GM19324 (cell line): ENCODE measurements around the gene HEATR5A.

ENCODE experiments used
- ATAC-seq: cut with Tn5 transposase; IDR thresholded peaks from one replicate; pipeline ENCODE4 v1.9.1; 2021; ENCODE audit warnings: mild to moderate bottlenecking, moderate library complexity; ENCODE audit not compliant: unreplicated experiment, low FRiP score

HEATR5A gene

DNA sequence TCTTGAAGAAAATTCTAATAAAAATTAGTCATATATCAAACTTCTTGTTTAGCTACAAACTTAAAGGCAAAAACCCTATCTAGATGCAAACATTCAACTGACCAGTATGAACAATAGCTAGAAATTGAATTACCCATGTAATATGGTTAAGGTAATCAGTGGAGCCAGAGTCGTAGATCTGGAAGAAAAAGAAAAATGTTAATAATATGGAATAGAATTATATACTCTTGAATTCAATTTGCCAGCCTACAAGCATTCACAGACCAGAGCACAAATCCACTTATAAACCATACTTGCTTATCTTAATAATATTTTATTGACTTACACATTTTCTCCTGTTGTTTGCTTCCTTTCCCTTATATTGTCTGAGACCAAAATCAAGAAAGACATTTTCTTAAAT lies 7.7 kb upstream of the HEATR5A start:
- ATAC-seq, result no peak

DNA sequence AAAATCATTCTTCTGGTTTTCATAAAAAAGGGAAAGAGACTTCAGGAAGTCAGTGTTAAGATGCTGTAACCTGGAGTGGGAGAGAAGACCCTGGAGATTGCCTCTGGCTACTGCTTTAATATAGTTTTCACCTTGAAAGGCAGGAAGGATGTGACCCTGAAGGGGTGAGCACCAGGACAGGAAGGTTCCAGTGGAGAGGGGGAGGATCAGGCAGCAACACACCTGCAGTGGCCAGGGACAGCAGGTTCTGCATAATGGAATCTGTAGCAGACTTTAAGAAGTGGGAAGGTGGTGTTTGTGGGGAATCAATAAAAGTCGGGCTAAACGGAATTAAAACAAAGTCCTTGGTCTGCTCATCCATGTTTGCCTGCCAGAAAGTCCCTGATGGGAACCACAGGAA lies 6.3 kb upstream of the HEATR5A start:
- no peak for ATAC-seq

DNA sequence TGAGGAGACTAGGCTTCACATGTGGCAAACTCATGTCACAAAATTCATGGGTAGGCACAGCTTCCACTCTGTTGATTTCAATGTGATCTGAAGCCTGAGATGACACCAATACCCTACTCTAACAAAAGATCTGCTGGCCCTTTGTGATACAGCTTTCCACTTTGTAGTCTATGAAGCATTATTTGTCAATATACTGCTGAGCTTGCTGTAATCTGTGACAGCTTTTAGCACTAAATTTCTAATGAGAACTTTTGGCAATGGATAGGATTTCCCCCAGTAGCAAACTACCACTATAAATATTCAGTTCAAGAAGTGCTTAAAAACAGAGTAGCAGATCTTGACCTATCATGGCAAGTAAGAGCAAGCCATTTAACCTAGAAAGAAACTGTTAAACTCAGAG lies 5.6 kb upstream of the HEATR5A start:
- no peak for ATAC-seq

DNA sequence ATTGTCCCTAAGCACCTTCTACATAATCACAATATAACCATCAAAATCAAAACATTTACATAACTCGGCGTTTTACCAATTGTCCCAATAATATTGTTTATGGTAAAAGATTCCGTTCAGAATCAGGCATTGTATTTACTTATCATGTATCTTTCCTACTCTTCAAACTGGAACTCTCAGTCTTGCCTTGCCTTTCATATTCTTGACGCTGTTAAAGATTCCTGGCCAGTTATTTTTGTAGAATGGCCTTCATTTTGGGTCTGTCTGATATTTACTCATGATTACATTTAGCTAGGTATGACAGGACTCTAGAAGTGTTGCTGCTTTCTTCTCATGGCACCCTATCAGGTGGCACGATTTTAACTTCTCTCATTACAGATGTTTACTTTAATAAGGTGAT lies 850 bp upstream of the HEATR5A start:
- ATAC-seq, result no peak

DNA sequence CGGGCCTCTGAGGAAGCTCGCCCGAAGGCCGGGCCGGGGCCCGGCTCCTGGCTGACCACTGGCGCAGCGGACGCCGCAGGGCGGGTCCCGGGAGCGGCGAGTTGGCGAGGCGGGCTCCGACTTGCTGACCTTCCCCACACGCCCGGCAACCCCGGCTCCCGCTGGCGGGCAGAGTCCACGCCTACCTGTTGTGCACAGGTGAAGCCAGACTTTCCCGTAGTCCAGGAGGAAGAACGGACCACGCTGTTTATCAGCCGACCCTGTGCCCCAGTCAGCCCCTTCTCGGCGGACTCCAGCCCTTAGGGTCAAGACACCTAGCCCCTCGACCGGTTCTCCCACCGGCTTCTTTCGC lies 407 bp downstream of the HEATR5A start:
- ATAC-seq, result peak; percentile 37

DNA sequence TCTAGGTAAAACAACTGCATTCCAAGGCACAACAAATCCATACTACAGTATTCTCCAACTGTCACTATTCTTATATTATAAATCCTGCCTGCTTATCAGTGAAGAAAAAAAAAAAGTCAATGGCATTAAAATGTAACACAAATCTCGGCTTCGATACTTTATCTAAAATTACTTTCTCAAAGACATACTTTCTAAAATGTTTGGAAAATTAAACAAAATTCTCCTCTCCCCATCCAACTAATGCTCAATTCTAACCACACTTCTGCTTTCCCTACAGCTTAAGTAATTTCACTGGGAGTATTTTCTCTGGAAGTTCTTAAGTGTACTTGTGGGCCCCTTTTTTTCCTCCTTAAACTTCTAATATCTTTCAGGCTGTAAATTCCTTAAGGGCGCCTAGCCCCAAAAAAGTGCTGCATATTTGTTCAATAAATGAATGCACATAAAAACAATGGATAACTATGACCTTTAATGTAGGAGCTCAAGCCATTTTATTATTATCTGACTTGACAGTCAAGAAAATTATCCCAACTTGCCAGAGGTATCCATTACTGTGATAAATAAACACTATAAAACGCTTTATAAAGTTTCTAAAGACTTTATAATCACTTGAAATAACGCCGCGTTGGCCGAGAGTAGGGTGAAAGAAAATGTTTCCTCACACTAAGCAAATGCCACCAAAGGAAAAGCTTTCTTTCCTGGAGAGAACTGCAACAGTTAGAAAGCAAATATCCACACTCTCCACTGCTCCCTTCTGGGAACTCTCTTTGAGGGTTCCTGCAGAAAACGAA lies 977 bp downstream of the HEATR5A start:
- no peak for ATAC-seq

DNA sequence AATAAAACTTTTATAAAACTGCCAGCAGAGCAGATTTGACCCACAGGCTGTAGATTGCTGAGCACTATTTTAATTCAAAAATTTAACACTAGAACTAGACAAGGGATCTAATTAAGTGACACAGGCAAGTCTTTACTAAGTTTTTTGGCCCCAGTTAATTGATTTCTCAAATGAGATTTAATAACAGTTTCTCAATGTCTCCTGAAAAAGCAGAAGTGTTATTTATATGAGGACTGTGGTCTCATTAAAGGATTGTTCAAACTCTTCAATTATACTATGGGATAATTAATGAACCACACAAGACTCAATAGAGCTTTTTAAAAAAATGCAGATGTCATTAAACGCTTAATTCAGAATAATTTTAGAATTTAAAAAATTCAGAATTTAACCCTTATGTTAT lies 1.9 kb downstream of the HEATR5A start:
- no peak for ATAC-seq

DNA sequence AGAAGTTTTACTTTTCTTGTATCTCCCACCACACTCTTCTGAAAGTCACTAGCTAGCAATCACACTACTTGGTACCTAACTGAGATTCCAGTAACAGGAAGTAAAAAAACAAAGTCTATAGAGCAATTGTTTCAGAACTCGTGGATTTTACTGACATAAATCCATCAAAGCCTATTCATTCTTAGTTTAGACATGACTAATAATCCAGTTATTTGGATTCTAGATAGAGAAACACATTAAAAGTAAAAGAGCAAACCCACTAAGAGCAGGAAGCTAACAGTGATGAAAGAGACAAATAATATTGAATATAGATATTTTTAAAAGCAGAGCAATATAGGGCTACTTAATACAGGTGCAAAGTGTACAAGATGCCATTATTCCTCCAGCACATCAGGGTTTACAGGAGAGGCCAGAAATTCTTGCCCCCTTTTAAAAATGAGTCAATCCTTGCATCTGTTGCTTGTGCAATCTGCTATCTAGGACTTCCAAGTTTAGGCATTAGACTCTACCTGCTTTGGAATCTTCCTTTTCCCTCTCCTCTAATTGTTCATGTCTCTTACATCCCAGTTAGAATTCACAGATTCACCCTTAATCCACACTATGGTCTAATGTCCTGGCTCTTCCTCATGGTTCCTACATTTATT lies 6.0 kb downstream of the HEATR5A start:
- ATAC-seq, result no peak

DNA sequence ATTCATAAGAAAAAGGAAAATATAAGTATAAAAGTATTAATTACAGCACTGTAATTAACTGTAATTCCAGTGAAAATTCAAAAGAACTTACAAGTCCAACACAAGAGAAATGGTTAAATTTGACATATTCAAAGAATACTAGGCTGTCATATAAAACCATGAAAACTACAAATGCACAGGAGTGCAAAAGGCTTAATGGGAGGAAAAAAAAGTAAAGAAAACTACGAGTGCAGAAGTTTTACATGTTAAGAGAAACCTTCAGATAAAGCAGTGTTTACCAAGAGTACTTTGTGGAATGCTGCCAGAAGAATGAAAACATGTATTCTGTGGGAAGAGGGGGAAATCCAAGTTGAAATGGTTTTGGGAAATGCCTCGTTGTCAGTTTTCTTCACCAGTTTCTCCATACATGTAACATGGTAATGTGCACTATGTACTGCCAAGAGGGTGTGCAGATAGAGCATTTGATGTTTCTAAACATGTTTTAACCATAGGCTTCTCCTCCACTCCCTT lies 9.1 kb downstream of the HEATR5A start:
- no peak for ATAC-seq

DNA sequence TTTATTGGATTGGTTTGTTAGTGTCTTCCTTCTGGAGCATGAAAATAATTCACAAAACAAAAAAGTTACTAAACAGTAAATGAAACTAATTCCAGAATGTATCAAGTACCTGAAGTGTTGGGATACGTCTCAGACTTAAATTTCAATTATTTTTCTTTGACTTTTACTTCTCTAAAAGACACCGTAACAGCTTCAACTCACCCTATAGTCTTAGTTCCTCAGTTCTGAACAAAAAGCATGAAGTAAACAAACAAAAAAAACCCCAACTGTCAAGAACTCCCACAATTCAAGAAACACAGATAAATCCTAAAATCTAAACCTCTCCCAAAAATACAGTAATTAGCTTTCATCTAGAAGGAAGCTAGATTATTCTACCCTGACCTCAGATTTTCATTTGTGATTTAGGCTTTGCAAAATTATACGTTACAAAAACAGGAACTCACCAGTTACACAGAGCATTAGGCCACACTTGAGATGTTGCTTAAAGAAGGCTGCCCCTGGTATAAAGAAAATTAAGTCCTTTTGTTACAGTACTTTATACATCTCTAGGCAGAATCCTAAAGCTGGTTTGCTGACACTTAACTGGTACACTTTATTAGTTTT lies 10.2 kb downstream of the HEATR5A start:
- ATAC-seq, result no peak

DNA sequence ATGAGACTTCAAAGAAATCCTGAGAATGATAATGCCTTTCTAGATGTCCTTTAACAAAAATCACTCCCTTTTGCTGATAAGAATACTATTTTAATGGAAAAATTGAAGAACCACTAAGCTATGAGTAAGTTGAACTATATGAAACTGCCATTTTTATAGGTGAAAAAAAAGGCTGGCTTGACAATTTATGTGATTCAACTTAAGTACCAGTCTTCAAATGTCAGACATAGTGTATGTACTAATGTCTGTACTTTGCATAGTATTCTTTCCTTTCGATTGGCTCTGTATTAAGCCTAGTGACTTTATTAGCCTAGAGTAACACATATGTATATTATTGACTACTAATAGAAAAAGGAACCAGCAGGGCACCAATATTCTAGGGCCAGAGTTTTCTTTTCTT lies 11.9 kb downstream of the HEATR5A start:
- ATAC-seq, result no peak

DNA sequence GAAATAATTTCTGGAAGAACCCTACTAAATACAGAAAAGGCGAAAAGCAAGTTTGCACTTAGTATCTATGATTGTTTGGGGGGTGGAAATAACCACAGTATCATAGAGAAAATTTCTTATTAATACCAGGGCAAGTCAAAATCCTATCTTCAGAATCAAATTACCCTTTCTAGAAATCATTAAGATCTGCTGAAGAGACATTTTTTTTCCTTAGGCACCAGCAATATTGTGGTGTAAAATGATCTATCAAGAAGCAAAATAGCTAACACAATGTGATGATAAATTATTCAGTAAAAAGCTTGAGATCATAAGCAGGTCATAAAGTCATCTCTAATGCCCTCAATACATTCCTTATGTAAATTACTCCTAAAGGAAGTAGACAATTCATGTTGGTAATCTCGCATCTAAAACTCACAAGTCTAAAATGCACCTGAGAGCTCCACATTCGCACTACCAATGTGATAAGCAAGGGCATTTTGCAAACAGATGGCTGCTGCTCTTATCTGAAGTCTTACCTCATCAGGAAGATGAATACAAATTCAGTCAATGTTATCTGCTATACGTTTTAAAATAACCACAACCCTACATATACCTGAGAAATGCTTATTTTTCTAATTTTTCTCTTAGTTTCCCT lies 14.6 kb downstream of the HEATR5A start:
- ATAC-seq, result no peak

DNA sequence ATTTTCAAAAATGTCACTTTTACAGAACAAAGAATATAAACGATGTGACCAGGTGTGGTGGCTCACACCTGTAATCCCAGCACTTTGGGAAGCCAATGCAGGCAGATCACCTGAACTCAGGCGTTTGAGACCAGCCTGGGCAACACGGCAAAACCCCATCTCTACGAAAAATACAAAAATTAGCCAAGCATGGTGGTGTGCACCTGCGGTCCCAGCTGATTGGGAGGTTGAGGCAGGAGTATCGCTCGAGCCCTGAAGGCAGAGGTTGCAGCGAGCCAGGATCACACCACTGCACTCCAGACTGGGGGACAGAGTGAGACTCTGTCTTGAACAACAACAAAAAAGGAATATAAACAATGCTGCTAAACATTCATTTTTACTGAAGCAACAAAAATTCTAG lies 15.2 kb downstream of the HEATR5A start:
- no peak for ATAC-seq

DNA sequence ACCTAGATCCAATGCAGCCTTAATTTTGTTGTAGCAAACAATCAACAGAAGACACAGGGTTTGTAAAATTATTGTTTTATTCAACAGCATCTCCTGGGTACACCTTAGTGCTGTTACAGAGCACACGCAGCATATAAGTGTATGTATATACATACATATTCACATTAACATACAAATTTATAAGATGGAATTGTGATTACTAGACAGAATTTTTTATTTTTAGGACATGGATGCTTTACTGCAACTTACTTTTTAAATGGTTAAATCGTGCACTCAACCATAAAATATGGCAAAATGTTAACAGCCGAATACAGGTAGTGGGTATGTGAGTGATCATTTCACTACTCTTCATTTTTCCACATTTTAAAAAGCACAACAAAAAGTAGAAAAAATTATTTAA lies 16.6 kb downstream of the HEATR5A start:
- no peak for ATAC-seq

DNA sequence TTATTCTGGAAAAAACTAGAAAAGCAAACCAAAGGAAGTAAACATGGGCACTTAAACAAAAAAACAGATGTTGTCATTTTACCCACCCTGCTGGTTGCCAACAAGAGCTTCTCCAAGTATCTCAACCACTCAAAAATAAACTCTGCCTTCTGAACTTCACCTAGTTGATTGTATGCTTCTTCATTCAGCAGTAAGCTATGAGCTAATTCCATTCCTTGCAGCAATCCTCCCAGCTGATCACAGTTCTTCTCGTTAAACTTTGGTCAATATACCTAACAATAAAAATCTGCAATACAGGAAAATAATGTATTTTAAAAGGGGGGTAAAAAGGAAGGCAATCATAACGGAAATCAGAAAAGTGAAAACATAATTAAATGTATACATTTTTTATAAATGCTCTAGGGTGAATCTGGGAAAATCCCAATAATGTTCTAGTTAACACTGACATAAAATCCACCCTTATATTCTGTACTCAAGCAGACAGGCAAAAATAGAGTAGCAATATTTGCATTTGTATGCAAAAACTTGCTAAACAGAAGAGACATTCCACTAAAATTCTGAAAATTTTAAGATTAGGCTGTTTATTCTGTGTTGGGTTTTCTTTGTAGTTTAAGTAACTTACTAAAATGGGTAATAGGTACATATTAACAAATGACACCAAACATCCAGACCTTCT lies 17.4 kb downstream of the HEATR5A start:
- no peak for ATAC-seq

DNA sequence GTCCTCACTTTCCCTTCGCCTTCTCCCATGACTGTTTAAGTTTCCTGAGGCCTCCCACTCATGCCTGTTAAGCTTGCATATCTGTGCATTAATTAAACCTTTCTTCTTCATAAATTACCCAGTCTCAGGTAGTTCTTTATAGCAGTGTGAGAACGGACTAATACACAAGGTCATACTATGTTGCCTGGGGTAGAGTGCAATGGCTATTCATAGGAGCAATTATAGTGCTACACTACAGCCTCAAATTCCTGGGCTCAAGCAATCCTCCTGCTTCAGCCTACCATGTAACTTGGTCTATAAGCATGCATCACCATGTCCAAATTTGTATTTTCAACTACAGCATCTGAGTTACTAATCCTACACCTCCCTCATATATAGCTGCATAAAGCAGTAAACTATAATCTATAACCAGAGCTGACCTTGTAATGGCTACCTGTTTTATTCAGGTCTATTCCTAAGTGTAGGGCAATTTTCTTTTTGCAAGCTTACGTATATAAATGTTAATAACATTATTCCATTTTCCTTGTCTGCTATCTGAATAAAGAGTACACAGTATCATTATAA lies 18.9 kb downstream of the HEATR5A start:
- ATAC-seq, result no peak

DNA sequence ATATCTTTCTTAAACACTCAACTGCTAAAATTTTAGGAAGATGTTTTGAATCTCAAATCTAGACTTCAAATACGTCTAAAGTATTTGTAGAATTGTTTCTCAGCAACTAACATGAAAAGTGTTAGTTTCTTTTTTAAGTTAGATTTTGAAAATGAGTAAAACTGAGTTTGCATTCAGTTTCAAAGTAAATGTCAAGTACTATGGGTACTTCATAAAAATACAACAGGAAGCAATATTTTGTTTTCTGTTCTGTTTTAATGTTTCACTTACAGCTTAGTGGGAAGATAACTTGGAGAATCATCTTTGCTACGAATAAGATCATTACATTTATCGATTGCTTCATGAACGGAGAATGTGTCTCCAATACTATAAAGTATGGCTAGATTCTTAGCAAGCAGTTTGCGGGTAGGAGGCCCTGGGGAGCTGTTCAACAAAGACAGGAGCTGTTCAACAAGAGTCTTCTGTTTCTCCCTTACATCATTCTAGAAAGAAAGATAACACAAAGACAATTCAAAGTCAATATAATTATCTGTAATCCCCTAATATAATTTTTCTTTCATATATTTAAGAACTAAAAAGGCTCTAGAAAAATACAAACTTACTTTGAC lies 20.2 kb downstream of the HEATR5A start:
- peak; percentile 49 for ATAC-seq

DNA sequence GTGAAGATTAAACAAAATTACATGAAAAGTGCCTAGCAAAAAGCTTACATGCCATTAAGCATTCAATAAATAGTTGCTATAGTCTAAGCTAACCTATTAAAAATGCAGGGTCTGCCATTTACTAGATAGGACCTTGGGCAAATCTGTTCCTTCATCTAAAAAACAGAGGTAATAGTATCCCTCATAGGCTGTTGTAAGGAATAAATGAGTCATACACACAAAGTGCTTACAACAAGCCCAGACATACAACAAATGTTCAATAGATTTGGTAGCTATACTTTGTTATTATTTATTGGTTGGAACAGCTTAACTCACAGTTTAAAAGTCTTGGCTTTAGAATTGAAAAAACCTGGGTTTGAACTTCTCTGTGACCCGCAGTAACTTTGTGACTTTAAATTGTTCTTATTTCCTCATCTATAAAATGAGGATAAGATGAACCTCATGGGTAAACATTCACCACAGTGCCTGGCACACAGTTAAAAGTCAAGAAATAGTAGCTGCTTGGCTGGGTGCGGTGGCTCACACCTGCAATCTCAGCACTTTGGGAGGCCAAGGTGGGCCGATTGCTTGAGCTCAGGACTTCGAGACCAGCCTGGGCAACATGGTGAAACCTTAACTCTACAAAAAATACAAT lies 24.7 kb downstream of the HEATR5A start:
- no peak for ATAC-seq

DNA sequence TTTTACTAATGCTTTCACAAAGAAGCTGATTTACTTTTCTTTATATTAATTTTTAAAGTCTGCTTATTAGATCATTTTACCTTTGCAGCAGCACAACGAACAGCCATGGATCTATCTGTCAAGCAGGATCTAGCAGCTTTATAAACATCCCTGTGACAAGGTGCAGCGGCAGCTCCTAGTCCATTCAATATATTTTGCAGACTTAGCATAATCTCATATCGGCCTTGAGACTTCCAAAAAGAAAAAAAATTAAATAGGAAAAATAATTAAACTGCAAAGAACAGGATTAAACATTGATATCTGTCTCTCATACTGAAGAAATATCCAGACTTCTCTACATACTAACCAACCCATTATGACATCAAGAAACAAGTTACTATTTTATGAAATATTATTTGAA lies 25.2 kb downstream of the HEATR5A start:
- ATAC-seq, result no peak
